Measurements from ENCODE around the gene SMR3A.

SMR3A gene

GRCh38 chr4:70359115-70359661 lies 1.4 kb upstream of the SMR3A start:
- H4K12ac ChIP-seq (ENCODE audit: low read depth, low read length), result no peak overlapping the region
- H2AFZ ChIP-seq (ENCODE audit: insufficient read depth, low read length, poor library complexity), result no peak overlapping the region
- H3K27ac ChIP-seq (ENCODE audit: low read depth, low read length), result no peak overlapping the region
- no peak overlapping the region for H4K8ac ChIP-seq (ENCODE audit: low read depth, low read length)
- no peak overlapping the region for H3K9ac ChIP-seq (ENCODE audit: low read length)
- no peaks in the 10 kb centered on the region for H3K36me3 ChIP-seq (ENCODE audit: control insufficient read depth in 1 of 2, insufficient read depth in 2 of 2, low read length in 2 of 2)
- H3K4me3 ChIP-seq (ENCODE audit: low read depth, low read length), result no peak overlapping the region
- H3K23ac ChIP-seq (ENCODE audit: low read length), result no peak overlapping the region
- H4K91ac ChIP-seq (ENCODE audit: low read depth, low read length), result no peak overlapping the region
- H3K9me3 ChIP-seq (ENCODE audit: insufficient read depth, low read depth, low read length), result no peaks in the 10 kb centered on the region
- H3K4me2 ChIP-seq (ENCODE audit: low read length), result no peak overlapping the region
- H3K18ac ChIP-seq (ENCODE audit: low read length), result no peak overlapping the region
- H2BK12ac ChIP-seq (ENCODE audit: low read length), result no peak overlapping the region
- H2AK5ac ChIP-seq (ENCODE audit: low read length), result no peak overlapping the region
- H2BK5ac ChIP-seq (ENCODE audit: low read depth, low read length, poor library complexity), result no peak overlapping the region
- H3K4me1 ChIP-seq (ENCODE audit: control insufficient read depth in 1 of 2, insufficient read depth in 2 of 2, low read length in 2 of 2), result no peaks in the 10 kb centered on the region
- WGBS (ENCODE audit: extremely low coverage, insufficient coverage, insufficient read length), result no CpG with 5 or more reads among the region's 3 CpGs
- no peaks in the 10 kb centered on the region for H3K27me3 ChIP-seq (ENCODE audit: insufficient read depth, low read length)
- no peaks in the 10 kb centered on the region for H3K79me1 ChIP-seq (ENCODE audit: low read length)
- DNase-seq, result no peak
- no peak overlapping the region for H3K14ac ChIP-seq (ENCODE audit: low read length)
- H2BK120ac ChIP-seq (ENCODE audit: insufficient read depth, low read length, poor library complexity), result no peak overlapping the region
- H3K79me2 ChIP-seq (ENCODE audit: control insufficient read depth, insufficient read depth, low read length, poor library complexity), result no peaks in the 10 kb centered on the region
- H3K4ac ChIP-seq (ENCODE audit: low read depth, low read length), result no peak overlapping the region

- Histone ChIP-seq H2BK5ac (ENCODE audit: low read depth, low read length, poor library complexity) (no peak overlapping the region), H4K91ac (ENCODE audit: low read depth, low read length) (no peak overlapping the region), H3K23ac (ENCODE audit: low read length) (no peak overlapping the region), H3K18ac (ENCODE audit: low read length) (no peak overlapping the region), H3K9me3 (ENCODE audit: insufficient read depth, low read depth, low read length) (no peaks in the 10 kb centered on the region), H3K4me1 (ENCODE audit: control insufficient read depth in 1 of 2, insufficient read depth in 2 of 2, low read length in 2 of 2) (no peaks in the 10 kb centered on the region), H3K14ac (ENCODE audit: low read length) (no peak overlapping the region), H2AK5ac (ENCODE audit: low read length) (no peak overlapping the region), H3K79me1 (ENCODE audit: low read length) (no peaks in the 10 kb centered on the region), H3K27ac (ENCODE audit: low read depth, low read length) (no peak overlapping the region), H3K4ac (ENCODE audit: low read depth, low read length) (no peak overlapping the region), H3K9ac (ENCODE audit: low read length) (no peak overlapping the region), H4K12ac (ENCODE audit: low read depth, low read length) (no peak overlapping the region), H3K4me2 (ENCODE audit: low read length) (no peak overlapping the region), H2BK12ac (ENCODE audit: low read length) (no peak overlapping the region), H2AFZ (ENCODE audit: insufficient read depth, low read length, poor library complexity) (no peak overlapping the region), H3K79me2 (ENCODE audit: control insufficient read depth, insufficient read depth, low read length, poor library complexity) (no peaks in the 10 kb centered on the region), H4K8ac (ENCODE audit: low read depth, low read length) (no peak overlapping the region), H3K4me3 (ENCODE audit: low read depth, low read length) (no peak overlapping the region), H3K36me3 (ENCODE audit: control insufficient read depth in 1 of 2, insufficient read depth in 2 of 2, low read length in 2 of 2) (no peaks in the 10 kb centered on the region), H2BK120ac (ENCODE audit: insufficient read depth, low read length, poor library complexity) (no peak overlapping the region), H3K27me3 (ENCODE audit: insufficient read depth, low read length) (no peaks in the 10 kb centered on the region)
- no CpG with 5 or more reads among the region's 5 CpGs for WGBS (ENCODE audit: extremely low coverage, insufficient coverage, insufficient read length)
- DNase-seq, result no peak
Observed at GRCh38 chr4:70364002-70364401, 3.4 kb downstream of the SMR3A start.

GRCh38 chr4:70365479-70365878 lies 4.9 kb downstream of the SMR3A start:
- no CpG with 5 or more reads among the region's 2 CpGs for WGBS (ENCODE audit: extremely low coverage, insufficient coverage, insufficient read length)
- Histone ChIP-seq H4K91ac (ENCODE audit: low read depth, low read length) (no peak overlapping the region), H3K27me3 (ENCODE audit: insufficient read depth, low read length) (no peaks in the 10 kb centered on the region), H3K79me1 (ENCODE audit: low read length) (no peaks in the 10 kb centered on the region), H4K12ac (ENCODE audit: low read depth, low read length) (no peak overlapping the region), H3K4ac (ENCODE audit: low read depth, low read length) (no peak overlapping the region), H4K8ac (ENCODE audit: low read depth, low read length) (no peak overlapping the region), H3K18ac (ENCODE audit: low read length) (no peak overlapping the region), H3K9ac (ENCODE audit: low read length) (no peak overlapping the region), H3K4me2 (ENCODE audit: low read length) (no peak overlapping the region), H3K79me2 (ENCODE audit: control insufficient read depth, insufficient read depth, low read length, poor library complexity) (no peaks in the 10 kb centered on the region), H2BK12ac (ENCODE audit: low read length) (no peak overlapping the region), H3K4me1 (ENCODE audit: control insufficient read depth in 1 of 2, insufficient read depth in 2 of 2, low read length in 2 of 2) (no peaks in the 10 kb centered on the region), H3K23ac (ENCODE audit: low read length) (no peak overlapping the region), H3K9me3 (ENCODE audit: insufficient read depth, low read depth, low read length) (no peaks in the 10 kb centered on the region), H3K27ac (ENCODE audit: low read depth, low read length) (no peak overlapping the region), H2BK5ac (ENCODE audit: low read depth, low read length, poor library complexity) (no peak overlapping the region), H3K14ac (ENCODE audit: low read length) (no peak overlapping the region), H3K4me3 (ENCODE audit: low read depth, low read length) (no peak overlapping the region), H2BK120ac (ENCODE audit: insufficient read depth, low read length, poor library complexity) (no peak overlapping the region), H2AK5ac (ENCODE audit: low read length) (no peak overlapping the region), H3K36me3 (ENCODE audit: control insufficient read depth in 1 of 2, insufficient read depth in 2 of 2, low read length in 2 of 2) (no peaks in the 10 kb centered on the region), H2AFZ (ENCODE audit: insufficient read depth, low read length, poor library complexity) (no peak overlapping the region)
- peak in 1 of 2 donors; percentile 33 for DNase-seq

- WGBS (ENCODE audit: extremely low coverage, insufficient coverage, insufficient read length), result no CpG with 5 or more reads among the region's 1 CpG
- H3K9me3 ChIP-seq (ENCODE audit: insufficient read depth, low read depth, low read length), result no peaks in the 10 kb centered on the region
- H3K18ac ChIP-seq (ENCODE audit: low read length), result no peak overlapping the region
Observed at GRCh38 chr4:70367813-70368212, 7.3 kb downstream of the SMR3A start.

More at GRCh38 chr4:70367813-70368212, 7.3 kb downstream of the SMR3A start:
- Histone ChIP-seq H2BK12ac (ENCODE audit: low read length) (no peak overlapping the region), H2AK5ac (ENCODE audit: low read length) (no peak overlapping the region), H2BK120ac (ENCODE audit: insufficient read depth, low read length, poor library complexity) (no peak overlapping the region), H3K4me3 (ENCODE audit: low read depth, low read length) (no peak overlapping the region), H3K36me3 (ENCODE audit: control insufficient read depth in 1 of 2, insufficient read depth in 2 of 2, low read length in 2 of 2) (no peaks in the 10 kb centered on the region), H3K4ac (ENCODE audit: low read depth, low read length) (no peak overlapping the region), H4K8ac (ENCODE audit: low read depth, low read length) (no peak overlapping the region), H2AFZ (ENCODE audit: insufficient read depth, low read length, poor library complexity) (no peak overlapping the region), H3K14ac (ENCODE audit: low read length) (no peak overlapping the region), H2BK5ac (ENCODE audit: low read depth, low read length, poor library complexity) (no peak overlapping the region), H3K27ac (ENCODE audit: low read depth, low read length) (no peak overlapping the region), H3K27me3 (ENCODE audit: insufficient read depth, low read length) (no peaks in the 10 kb centered on the region), H3K79me2 (ENCODE audit: control insufficient read depth, insufficient read depth, low read length, poor library complexity) (no peaks in the 10 kb centered on the region), H3K9ac (ENCODE audit: low read length) (no peak overlapping the region), H3K4me2 (ENCODE audit: low read length) (no peak overlapping the region), H3K4me1 (ENCODE audit: control insufficient read depth in 1 of 2, insufficient read depth in 2 of 2, low read length in 2 of 2) (no peaks in the 10 kb centered on the region), H3K23ac (ENCODE audit: low read length) (no peak overlapping the region), H3K79me1 (ENCODE audit: low read length) (no peaks in the 10 kb centered on the region), H4K91ac (ENCODE audit: low read depth, low read length) (no peak overlapping the region), H4K12ac (ENCODE audit: low read depth, low read length) (no peak overlapping the region)
- no peak for DNase-seq

All from trophoblast cell (in vitro differentiated cells and primary cell).